Measurements from ENCODE around the gene ZMYM2.

ZMYM2 gene

DNA sequence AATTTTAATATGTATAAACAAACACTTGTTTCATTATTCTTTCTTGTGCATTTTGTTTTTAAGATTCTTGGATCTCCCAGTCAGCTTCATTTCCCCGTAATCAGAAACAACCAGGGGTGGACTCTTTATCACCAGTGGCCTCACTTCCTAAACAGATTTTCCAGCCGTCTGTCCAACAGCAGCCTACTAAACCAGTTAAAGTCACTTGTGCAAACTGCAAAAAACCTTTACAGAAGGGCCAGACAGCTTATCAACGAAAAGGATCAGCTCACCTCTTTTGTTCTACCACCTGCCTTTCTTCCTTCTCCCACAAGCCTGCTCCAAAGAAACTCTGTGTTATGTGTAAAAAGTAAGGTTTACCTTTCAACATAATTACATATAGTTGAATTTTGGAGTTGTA is 44.3 kb downstream of the ZMYM2 start:
- FAIRE-seq (no peak), DNase-seq (ENCODE audit: insufficient read length, low spot score) (no peak)
- TF ChIP-seq POLR2A (IDR thresholded peaks at IDR 0.05; ENCODE audit: low read depth, low read length), result no peak
- no peak for TF ChIP-seq PAX5 (IDR thresholded peaks at IDR 0.05; ENCODE audit: insufficient read depth, low read length, severe bottlenecking)
- TF ChIP-seq POU2F2 (IDR thresholded peaks at IDR 0.05; ENCODE audit: low read depth, low read length), result no peak
- TF ChIP-seq TAF1 (IDR thresholded peaks at IDR 0.05; ENCODE audit: low read depth, low read length), result no peak
- no peak for TF ChIP-seq SPI1 (IDR thresholded peaks at IDR 0.05; ENCODE audit: low read depth, low read length)
- no peak for TF ChIP-seq POLR2AphosphoS5 (IDR thresholded peaks at IDR 0.05; ENCODE audit: low read depth, low read length)

- FAIRE-seq, result no peak
- TF ChIP-seq PAX5 (IDR thresholded peaks at IDR 0.05; ENCODE audit: insufficient read depth, low read length, severe bottlenecking), result no peak
- TF ChIP-seq SPI1 (IDR thresholded peaks at IDR 0.05; ENCODE audit: low read depth, low read length), result no peak
- TF ChIP-seq TAF1 (IDR thresholded peaks at IDR 0.05; ENCODE audit: low read depth, low read length), result no peak
- no peak for TF ChIP-seq POU2F2 (IDR thresholded peaks at IDR 0.05; ENCODE audit: low read depth, low read length)
- no peak for TF ChIP-seq POLR2AphosphoS5 (IDR thresholded peaks at IDR 0.05; ENCODE audit: low read depth, low read length)
- TF ChIP-seq POLR2A (IDR thresholded peaks at IDR 0.05; ENCODE audit: low read depth, low read length), result no peak
- no peak for DNase-seq (ENCODE audit: insufficient read length, low spot score)
These were observed 47.7 kb downstream of the ZMYM2 start for GRCh38 chr13:20006206-20006605.

DNA sequence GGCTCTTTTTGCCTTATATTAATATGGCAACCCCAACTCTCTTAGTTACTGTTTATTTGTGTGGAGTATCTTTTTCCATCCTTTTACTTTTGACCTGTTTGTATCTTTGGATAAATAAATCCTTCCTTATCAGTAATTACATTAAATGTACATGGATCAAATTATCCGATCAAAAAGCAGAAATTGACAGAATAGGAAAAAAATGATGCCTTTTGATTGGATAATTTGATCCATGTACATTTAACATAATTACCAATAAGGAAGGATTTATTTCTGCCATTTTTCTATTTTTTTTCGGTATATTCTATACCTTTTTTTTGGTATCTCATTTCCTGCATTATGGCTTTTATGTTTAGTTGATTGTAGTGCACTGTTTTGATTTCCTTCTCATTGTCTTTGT is 57.2 kb downstream of the ZMYM2 start:
- FAIRE-seq (no peak), DNase-seq (ENCODE audit: insufficient read length, low spot score) (no peak)
- no peak for TF ChIP-seq POLR2A (IDR thresholded peaks at IDR 0.05; ENCODE audit: low read depth, low read length)
- TF ChIP-seq SPI1 (IDR thresholded peaks at IDR 0.05; ENCODE audit: low read depth, low read length), result no peak
- TF ChIP-seq PAX5 (IDR thresholded peaks at IDR 0.05; ENCODE audit: insufficient read depth, low read length, severe bottlenecking), result no peak
- TF ChIP-seq POLR2AphosphoS5 (IDR thresholded peaks at IDR 0.05; ENCODE audit: low read depth, low read length), result no peak
- TF ChIP-seq POU2F2 (IDR thresholded peaks at IDR 0.05; ENCODE audit: low read depth, low read length), result no peak
- TF ChIP-seq TAF1 (IDR thresholded peaks at IDR 0.05; ENCODE audit: low read depth, low read length), result no peak

GRCh38 chr13:20016649-20017364 is 58.3 kb downstream of the ZMYM2 start:
- FAIRE-seq, result peak; percentile 9
- DNase-seq (ENCODE audit: insufficient read length, low spot score), result no peak
- TF ChIP-seq POU2F2 (IDR thresholded peaks at IDR 0.05; ENCODE audit: low read depth, low read length), result no peak

DNA sequence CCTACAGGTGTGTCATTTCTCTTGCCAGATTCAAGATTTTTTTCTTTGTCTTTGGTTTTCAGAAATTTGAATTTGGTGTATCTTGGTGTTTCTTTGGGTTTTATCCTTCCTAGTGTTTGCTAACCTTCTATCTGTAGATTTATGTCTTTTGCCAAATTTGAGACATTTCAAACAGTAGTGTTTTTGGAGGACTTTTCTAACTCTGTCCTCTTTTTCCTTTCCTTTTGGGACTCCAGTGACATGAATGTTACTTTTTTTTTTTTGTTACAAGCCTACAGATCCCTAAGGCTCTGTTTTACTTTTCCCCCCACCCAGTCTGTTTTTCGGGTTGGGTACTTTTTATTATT is 58.8 kb downstream of the ZMYM2 start:
- TF ChIP-seq SPI1 (IDR thresholded peaks at IDR 0.05; ENCODE audit: low read depth, low read length) (no peak), POLR2A (IDR thresholded peaks at IDR 0.05; ENCODE audit: low read depth, low read length) (no peak), TAF1 (IDR thresholded peaks at IDR 0.05; ENCODE audit: low read depth, low read length) (no peak), PAX5 (IDR thresholded peaks at IDR 0.05; ENCODE audit: insufficient read depth, low read length, severe bottlenecking) (no peak), POU2F2 (IDR thresholded peaks at IDR 0.05; ENCODE audit: low read depth, low read length) (no peak), POLR2AphosphoS5 (IDR thresholded peaks at IDR 0.05; ENCODE audit: low read depth, low read length) (no peak)
- DNase-seq (ENCODE audit: insufficient read length, low spot score) (no peak), FAIRE-seq (no peak)

DNA sequence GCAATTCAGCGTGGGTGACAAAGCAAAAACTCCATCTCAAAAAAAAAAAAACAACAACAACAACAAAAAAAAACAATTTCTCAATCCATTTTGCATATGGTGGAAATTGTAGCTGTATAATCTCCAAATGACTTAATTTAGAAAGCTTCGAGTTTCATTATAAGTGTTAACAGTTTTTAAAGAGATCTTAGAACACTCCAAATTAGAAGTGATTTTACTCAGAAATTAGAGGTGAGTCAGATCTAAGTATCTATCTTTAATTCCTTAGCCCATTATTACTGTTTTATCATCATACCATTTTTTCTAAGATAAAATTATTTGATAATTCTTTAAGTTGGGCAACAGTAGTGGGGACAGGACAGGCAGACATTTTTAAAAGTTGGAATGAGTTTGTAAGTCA is 60.5 kb downstream of the ZMYM2 start:
- DNase-seq (ENCODE audit: insufficient read length, low spot score) (no peak), FAIRE-seq (no peak)
- TF ChIP-seq POLR2A (IDR thresholded peaks at IDR 0.05; ENCODE audit: low read depth, low read length) (no peak), POU2F2 (IDR thresholded peaks at IDR 0.05; ENCODE audit: low read depth, low read length) (no peak), POLR2AphosphoS5 (IDR thresholded peaks at IDR 0.05; ENCODE audit: low read depth, low read length) (no peak), PAX5 (IDR thresholded peaks at IDR 0.05; ENCODE audit: insufficient read depth, low read length, severe bottlenecking) (no peak), SPI1 (IDR thresholded peaks at IDR 0.05; ENCODE audit: low read depth, low read length) (no peak), TAF1 (IDR thresholded peaks at IDR 0.05; ENCODE audit: low read depth, low read length) (no peak)

- DNase-seq (ENCODE audit: insufficient read length, low spot score) (no peak), FAIRE-seq (no peak)
- TF ChIP-seq POU2F2 (IDR thresholded peaks at IDR 0.05; ENCODE audit: low read depth, low read length) (no peak), SPI1 (IDR thresholded peaks at IDR 0.05; ENCODE audit: low read depth, low read length) (peak; percentile 40)
These were observed 66.2 kb downstream of the ZMYM2 start for GRCh38 chr13:20024702-20025101.

DNA sequence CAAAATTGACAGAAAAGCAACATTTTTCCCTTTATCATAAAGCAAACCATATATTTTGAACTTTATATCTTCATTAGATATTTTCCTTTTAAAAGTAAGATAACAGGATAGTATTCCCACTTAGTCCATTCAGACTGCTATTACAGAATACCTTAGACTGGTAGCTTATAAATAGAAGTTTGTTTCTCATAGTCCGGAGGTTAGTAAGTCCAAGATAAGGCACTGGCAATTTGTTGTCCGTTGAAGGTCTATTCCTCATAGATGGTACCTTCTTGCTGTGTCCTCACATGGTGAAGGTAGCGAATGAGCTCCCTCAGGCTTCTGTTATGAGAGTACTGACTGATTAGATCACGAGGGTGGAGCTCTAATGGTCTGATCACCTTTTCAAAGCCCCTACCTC is 70.4 kb downstream of the ZMYM2 start:
- no peak for TF ChIP-seq POU2F2 (IDR thresholded peaks at IDR 0.05; ENCODE audit: low read depth, low read length)
- TF ChIP-seq TAF1 (IDR thresholded peaks at IDR 0.05; ENCODE audit: low read depth, low read length), result no peak
- no peak for TF ChIP-seq POLR2AphosphoS5 (IDR thresholded peaks at IDR 0.05; ENCODE audit: low read depth, low read length)
- TF ChIP-seq POLR2A (IDR thresholded peaks at IDR 0.05; ENCODE audit: low read depth, low read length), result no peak
- no peak for TF ChIP-seq PAX5 (IDR thresholded peaks at IDR 0.05; ENCODE audit: insufficient read depth, low read length, severe bottlenecking)
- no peak for TF ChIP-seq SPI1 (IDR thresholded peaks at IDR 0.05; ENCODE audit: low read depth, low read length)
- DNase-seq (ENCODE audit: insufficient read length, low spot score), result no peak
- no peak for FAIRE-seq

DNA sequence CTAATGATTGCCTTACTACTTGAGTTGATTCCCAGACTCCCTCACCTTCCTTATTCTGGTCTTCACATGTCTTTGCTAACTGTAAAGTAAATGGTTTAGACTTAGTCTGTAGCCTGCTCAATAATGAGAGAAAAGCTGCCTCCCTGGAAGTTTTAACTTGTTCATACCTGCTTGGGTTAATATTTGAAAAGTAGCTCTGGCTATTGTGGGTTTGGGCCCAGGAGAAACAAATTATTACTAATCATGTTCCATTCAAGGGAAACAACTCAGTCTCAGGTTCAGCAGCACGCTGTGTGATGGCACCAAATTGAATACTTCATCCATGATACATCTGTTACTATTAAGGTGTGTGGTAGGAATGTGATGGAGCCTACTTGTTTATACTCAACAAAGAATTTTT is 75.0 kb downstream of the ZMYM2 start:
- FAIRE-seq, result no peak
- TF ChIP-seq PAX5 (IDR thresholded peaks at IDR 0.05; ENCODE audit: insufficient read depth, low read length, severe bottlenecking) (no peak), POLR2AphosphoS5 (IDR thresholded peaks at IDR 0.05; ENCODE audit: low read depth, low read length) (no peak), TAF1 (IDR thresholded peaks at IDR 0.05; ENCODE audit: low read depth, low read length) (no peak), POLR2A (IDR thresholded peaks at IDR 0.05; ENCODE audit: low read depth, low read length) (no peak), POU2F2 (IDR thresholded peaks at IDR 0.05; ENCODE audit: low read depth, low read length) (no peak), SPI1 (IDR thresholded peaks at IDR 0.05; ENCODE audit: low read depth, low read length) (no peak)
- DNase-seq (ENCODE audit: insufficient read length, low spot score), result no peak

- TF ChIP-seq POU2F2 (IDR thresholded peaks at IDR 0.05; ENCODE audit: low read depth, low read length) (no peak), POLR2A (IDR thresholded peaks at IDR 0.05; ENCODE audit: low read depth, low read length) (no peak), POLR2AphosphoS5 (IDR thresholded peaks at IDR 0.05; ENCODE audit: low read depth, low read length) (no peak), PAX5 (IDR thresholded peaks at IDR 0.05; ENCODE audit: insufficient read depth, low read length, severe bottlenecking) (no peak), TAF1 (IDR thresholded peaks at IDR 0.05; ENCODE audit: low read depth, low read length) (no peak), SPI1 (IDR thresholded peaks at IDR 0.05; ENCODE audit: low read depth, low read length) (no peak)
- FAIRE-seq (no peak), DNase-seq (ENCODE audit: insufficient read length, low spot score) (no peak)
These were observed 76.6 kb downstream of the ZMYM2 start for GRCh38 chr13:20035130-20035529.

Measured in GM12891 (cell line).